GM23248 (cell line): ENCODE data around the gene RRAS2. TPM values are rescaled to one million over a fixed set of nuclear protein-coding genes. Genes with fewer than 3 reads are reported as not detected.

ENCODE experiments used
- DNase-seq: peaks from one replicate; pipeline ENCODE4 v3.0.0-alpha.2; 2015
- H2AFZ ChIP-seq: fragments of 200-600 bp; sonication (generic); 2 replicates; pipeline ENCODE4 v1.6.1; 2016; ENCODE audit warnings: antibody characterized with exemption
- H3F3A ChIP-seq: fragments of 200-600 bp; sonication (generic); 2 replicates; pipeline ENCODE4 v1.6.1; 2016; ENCODE audit warnings: mild to moderate bottlenecking, antibody characterized with exemption, mixed run types; ENCODE audit not compliant: insufficient read depth
- H3K27ac ChIP-seq: fragments of 200-600 bp; sonication (generic); 2 replicates; pipeline ENCODE4 v1.5.1; 2016; ENCODE audit warnings: mild to moderate bottlenecking
- H3K27me3 ChIP-seq: fragments of 200-600 bp; sonication (generic); replicated peaks from 2 replicates; pipeline ENCODE4 v1.6.1; 2016; ENCODE audit warnings: mild to moderate bottlenecking; ENCODE audit not compliant: insufficient read depth
- H3K36me3 ChIP-seq: fragments of 200-600 bp; sonication (generic); 2 replicates; pipeline ENCODE4 v1.6.1; 2016; ENCODE audit warnings: low read depth, mild to moderate bottlenecking
- H3K4me1 ChIP-seq: fragments of 200-600 bp; sonication (generic); 2 replicates; pipeline ENCODE4 v1.6.1; 2016; ENCODE audit warnings: mild to moderate bottlenecking; ENCODE audit not compliant: insufficient read depth
- H3K4me2 ChIP-seq: fragments of 200-600 bp; sonication (generic); one replicate; pipeline ENCODE4 v1.6.1; 2016; ENCODE audit warnings: mild to moderate bottlenecking; ENCODE audit not compliant: unreplicated experiment
- H3K4me3 ChIP-seq: fragments of 200-600 bp; sonication (generic); 2 replicates; pipeline ENCODE4 v1.5.1; 2016; ENCODE audit warnings: mild to moderate bottlenecking
- H3K79me2 ChIP-seq: fragments of 200-600 bp; sonication (generic); 2 replicates; pipeline ENCODE4 v1.6.1; 2016; ENCODE audit warnings: mild to moderate bottlenecking; ENCODE audit not compliant: insufficient read depth
- H3K9ac ChIP-seq: fragments of 200-600 bp; sonication (generic); 2 replicates; pipeline ENCODE4 v1.6.1; 2016; ENCODE audit warnings: mild to moderate bottlenecking
- H3K9me2 ChIP-seq: fragments of 200-600 bp; sonication (generic); 2 replicates; pipeline ENCODE4 v1.6.1; 2016; ENCODE audit warnings: mixed run types, mild to moderate bottlenecking, moderate library complexity; ENCODE audit not compliant: insufficient read depth
- H3K9me3 ChIP-seq: fragments of 200-600 bp; sonication (generic); one replicate; pipeline ENCODE4 v1.6.1; 2017; ENCODE audit warnings: low read depth
- H4K20me1 ChIP-seq: fragments of 200-600 bp; sonication (generic); 2 replicates; pipeline ENCODE4 v1.6.0; 2016; ENCODE audit not compliant: insufficient read depth
- EZH2 ChIP-seq: fragments of 200-600 bp; sonication (generic); IDR thresholded peaks from 2 replicates; pipeline ENCODE4 v1.6.1; 2018; ENCODE audit warnings: antibody characterized with exemption, mild to moderate bottlenecking; ENCODE audit not compliant: insufficient read depth, poor library complexity, severe bottlenecking
- EZH2phosphoT487 ChIP-seq: fragments of 200-600 bp; sonication (generic); IDR thresholded peaks from 2 replicates; pipeline ENCODE4 v1.6.1; 2018; ENCODE audit warnings: antibody characterized with exemption, moderate library complexity, mild to moderate bottlenecking, low read depth; ENCODE audit not compliant: insufficient read depth
- WGBS, 2 experiments: methylation state at CpG; one replicate each; pipeline ENCODE4 v1.1.6; 2015 to 2017; ENCODE audit warnings: low lambda C conversion rate in 2 of 2, low coverage in 1 of 2; ENCODE audit errors: missing lambda C conversion rate in 2 of 2; 5-methylcytosine and 5-hydroxymethylcytosine counted together
- in situ Hi-C: fragments of 300-500 bp; cut with MboI; formaldehyde crosslinking; loops from 2 replicates; pipeline ENCODE4 v1.15.0; 2020
- polyA plus RNA-seq: library from polyadenylated mRNA; unstranded; fragments of >200 nt; fragmentation: Nextera tagmentation; extraction: Ambion mirVana; gene quantifications from 2 replicates; pipeline ENCODE4 v1.2.1, GENCODE V29; 2016
- total RNA-seq: library from RNA; depleted of rRNA; stranded (reverse); fragments of >200 nt; shearing (Covaris generic); gene quantifications from 2 replicates; pipeline ENCODE4 v1.2.3, GENCODE V29; 2014

The RRAS2 gene
- total and polyA plus RNA-seq, 2 experiments from 2014 or later: 268 to 382 TPM

DNA sequence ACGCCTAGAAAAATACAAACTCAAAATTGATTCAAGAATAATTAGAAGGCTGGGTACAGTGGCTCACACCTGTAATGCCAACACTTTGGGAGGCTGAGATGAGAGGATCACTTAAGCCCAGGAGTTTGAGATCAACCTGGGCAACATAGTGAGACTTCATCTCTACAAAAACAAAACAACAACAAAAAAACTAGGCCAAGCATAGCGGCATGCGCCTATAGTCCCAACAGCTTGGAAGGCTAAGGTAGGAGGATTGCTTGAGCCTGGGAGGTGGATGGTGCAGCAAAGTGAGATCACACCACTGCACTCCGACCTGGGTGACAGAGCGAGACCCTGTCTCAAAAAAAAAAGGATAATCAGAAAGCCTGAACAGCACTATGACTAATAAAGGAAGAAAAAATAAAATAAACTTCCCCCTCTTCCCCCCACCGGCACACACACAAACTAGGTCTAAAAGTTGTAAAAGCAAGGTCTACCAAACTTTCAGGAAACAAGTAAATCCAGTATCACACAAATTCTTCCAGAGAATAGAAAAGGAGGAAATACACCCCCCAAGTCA, 35.8 kb downstream of the RRAS2 start:
- Histone ChIP-seq H4K20me1 (peaks cover 57% of the 10 kb centered on the region), H2AFZ (no peak overlapping the region), H3K9ac (no peak overlapping the region), H3K79me2 (peaks cover 99% of the 10 kb centered on the region), H3K4me2 (no peak overlapping the region), H3K36me3 (peaks cover 3% of the 10 kb centered on the region; the same call in 1 of the 2 replicates), H3K4me1 (peaks cover 56% of the 10 kb centered on the region), H3F3A (peaks cover 26% of the 10 kb centered on the region), H3K27me3 (no peaks in the 10 kb centered on the region), H3K9me2 (no peaks in the 10 kb centered on the region), H3K27ac (no peak overlapping the region), H3K4me3 (no peak overlapping the region), H3K9me3 (no peaks in the 10 kb centered on the region)
- in situ Hi-C loops: no loop called here
- TF ChIP-seq EZH2 (no peak), EZH2phosphoT487 (no peak)
- no peak for DNase-seq
- 95 to 98% methylated on average over 6 of the region's 6 CpGs for WGBS, 2 experiments

DNA sequence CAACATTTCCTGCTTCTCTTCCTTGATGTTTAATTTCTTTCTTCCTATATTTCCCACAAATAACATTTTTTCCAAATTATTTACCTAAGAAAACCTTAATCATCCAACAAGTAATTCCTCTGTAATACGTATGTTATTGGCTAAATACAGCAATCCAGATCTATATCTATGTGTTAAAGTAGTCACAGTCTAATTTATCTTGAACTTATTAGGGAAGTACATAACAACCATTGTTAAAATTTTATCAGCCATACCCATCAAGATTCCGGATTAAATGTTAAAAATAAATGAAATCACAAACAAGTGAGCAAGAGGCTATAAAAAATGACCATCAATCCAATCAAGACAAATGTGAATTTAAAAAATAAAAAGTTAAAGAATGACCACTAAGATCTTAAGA, 36.5 kb downstream of the RRAS2 start:
- in situ Hi-C loops: no loop called here
- Histone ChIP-seq H3K27me3 (no peaks in the 10 kb centered on the region), H3K4me1 (peaks cover 60% of the 10 kb centered on the region), H2AFZ (no peak overlapping the region), H3K4me3 (no peak overlapping the region), H3F3A (peaks cover 28% of the 10 kb centered on the region), H3K9me3 (no peaks in the 10 kb centered on the region), H4K20me1 (peaks cover 60% of the 10 kb centered on the region), H3K9ac (no peak overlapping the region), H3K9me2 (no peaks in the 10 kb centered on the region), H3K79me2 (peaks cover 99% of the 10 kb centered on the region), H3K4me2 (no peak overlapping the region), H3K27ac (no peak overlapping the region), H3K36me3 (peaks cover 3% of the 10 kb centered on the region; the same call in 1 of the 2 replicates)
- DNase-seq: no peak
- 88 to 94% methylated on average over 2 of the region's 2 CpGs for WGBS, 2 experiments
- TF ChIP-seq EZH2: no peak
- no peak for TF ChIP-seq EZH2phosphoT487

DNA sequence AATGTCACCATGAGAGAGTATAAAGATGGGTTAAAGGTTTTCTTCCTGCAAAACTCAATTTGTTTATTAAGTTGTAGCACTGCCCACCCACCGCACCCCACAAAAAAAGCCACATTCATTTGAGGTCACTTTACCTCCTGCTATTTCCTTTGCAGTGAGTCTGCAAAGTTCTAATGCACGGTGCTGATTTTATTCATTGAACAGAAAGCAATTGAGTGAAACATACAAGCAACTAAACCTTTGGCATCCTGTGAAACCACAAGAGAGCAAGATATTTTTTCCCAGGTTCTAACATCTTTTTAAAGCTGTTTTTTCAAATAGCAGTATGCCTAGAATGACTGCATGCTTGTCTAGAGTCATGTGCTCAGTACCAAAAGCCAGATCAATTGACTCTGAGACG, 39.0 kb downstream of the RRAS2 start:
- 68 to 77% methylated on average over 3 of the region's 3 CpGs for WGBS, 2 experiments
- Histone ChIP-seq H3F3A (peaks cover 38% of the 10 kb centered on the region), H3K9me2 (no peaks in the 10 kb centered on the region), H4K20me1 (peaks cover 72% of the 10 kb centered on the region), H3K27me3 (no peaks in the 10 kb centered on the region), H3K4me3 (no peak overlapping the region), H3K36me3 (peaks cover 3% of the 10 kb centered on the region; the same call in 1 of the 2 replicates), H3K4me2 (no peak overlapping the region), H3K9ac (no peak overlapping the region), H3K27ac (peak overlapping the region; percentile 20), H3K79me2 (peaks cover 100% of the 10 kb centered on the region), H2AFZ (no peak overlapping the region), H3K4me1 (peaks cover 41% of the 10 kb centered on the region), H3K9me3 (no peaks in the 10 kb centered on the region)
- in situ Hi-C loops: no loop called here
- TF ChIP-seq EZH2phosphoT487 (no peak), EZH2 (no peak)
- DNase-seq: peak; percentile 41

DNA sequence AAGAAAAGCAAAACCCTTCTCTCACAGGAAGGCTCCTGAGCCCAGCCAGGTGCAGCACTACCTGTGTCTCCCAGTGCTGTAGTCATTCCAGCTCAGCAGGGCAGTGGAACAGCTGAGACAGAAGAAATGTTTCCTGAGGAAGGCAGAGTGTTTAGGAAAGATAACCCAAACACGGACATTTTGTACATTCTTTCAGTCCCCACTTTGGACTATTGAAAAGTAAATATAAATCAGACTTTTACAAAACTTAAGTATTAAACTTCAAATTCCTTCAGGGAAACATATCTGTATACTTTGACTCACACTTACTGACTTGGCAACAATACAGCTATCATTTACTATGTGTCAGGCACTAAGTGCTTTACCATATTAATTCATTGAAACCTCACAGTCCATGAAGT, 40.4 kb downstream of the RRAS2 start:
- H3K4me1 ChIP-seq: peaks cover 34% of the 10 kb centered on the region
- peaks cover 44% of the 10 kb centered on the region for H3F3A ChIP-seq
- in situ Hi-C loops: no loop called here

More for the DNA sequence above, 40.4 kb downstream of the RRAS2 start:
- no peak overlapping the region for H2AFZ ChIP-seq
- H3K4me2 ChIP-seq: peak overlapping the region; percentile 13
- TF ChIP-seq EZH2 (no peak), EZH2phosphoT487 (no peak)
- H3K27ac ChIP-seq: peak overlapping the region; percentile 11; the same call in 1 of the 2 replicates
- H3K4me3 ChIP-seq: no peak overlapping the region
- peaks cover 71% of the 10 kb centered on the region for H4K20me1 ChIP-seq
- H3K79me2 ChIP-seq: peaks cover 100% of the 10 kb centered on the region
- no peaks in the 10 kb centered on the region for H3K36me3 ChIP-seq
- H3K9ac ChIP-seq: no peak overlapping the region
- H3K9me2 ChIP-seq: no peaks in the 10 kb centered on the region
- H3K27me3 ChIP-seq: no peaks in the 10 kb centered on the region
- H3K9me3 ChIP-seq: no peaks in the 10 kb centered on the region
- 3 to 13% methylated on average over 1 of the region's 1 CpG for WGBS, 2 experiments
- peak; percentile 47 for DNase-seq
